Skeletal muscle cell (primary cell): ENCODE measurements around the gene ABT1.
A peak's percentile ranks its signal among the peaks of the same experiment; 100 is the strongest.

Experiments used
- DNase-seq: peaks from one replicate; pipeline ENCODE4 v3.0.0-alpha.2; 2010; ENCODE audit warnings: low read depth
- H3K4me3 ChIP-seq: 2 replicates; pipeline ENCODE4 v1.5.1; 2011; ENCODE audit warnings: low read depth, mild to moderate bottlenecking, control low read depth, low read length, moderate library complexity

The ABT1 gene

GRCh38 chr6:26570027-26570809, 26.5 kb upstream of the ABT1 start:
- DNase-seq = no peak
- no peak overlapping the region for H3K4me3 ChIP-seq

GRCh38 chr6:26571592-26572296, 25.0 kb upstream of the ABT1 start:
- peak overlapping the region; percentile 62 for H3K4me3 ChIP-seq
- DNase-seq = peak; percentile 71

GRCh38 chr6:26575494-26575939, 21.2 kb upstream of the ABT1 start:
- H3K4me3 ChIP-seq = no peak overlapping the region
- DNase-seq = no peak

- DNase-seq = no peak
- H3K4me3 ChIP-seq = peak overlapping the region; percentile 53
These were observed 20.3 kb upstream of the ABT1 start for GRCh38 chr6:26576407-26576843.

- H3K4me3 ChIP-seq = peak overlapping the region; percentile 53
- DNase-seq = no peak
These were observed 19.6 kb upstream of the ABT1 start for GRCh38 chr6:26576929-26577719.

- peak overlapping the region; percentile 53 for H3K4me3 ChIP-seq
- no peak for DNase-seq
These were observed 19.1 kb upstream of the ABT1 start for GRCh38 chr6:26577720-26578072.

GRCh38 chr6:26578279-26578678, 18.5 kb upstream of the ABT1 start:
- DNase-seq = no peak
- H3K4me3 ChIP-seq = no peak overlapping the region

- DNase-seq = no peak
- no peak overlapping the region for H3K4me3 ChIP-seq
These were observed 18.0 kb upstream of the ABT1 start for GRCh38 chr6:26578741-26579140.

GRCh38 chr6:26581164-26581915, 15.4 kb upstream of the ABT1 start:
- H3K4me3 ChIP-seq = no peak overlapping the region
- DNase-seq = no peak

- H3K4me3 ChIP-seq = no peak overlapping the region
- no peak for DNase-seq
These were observed 7.8 kb upstream of the ABT1 start for GRCh38 chr6:26588965-26589364.

GRCh38 chr6:26592649-26593048, 4.1 kb upstream of the ABT1 start:
- no peak for DNase-seq
- H3K4me3 ChIP-seq = no peak overlapping the region

GRCh38 chr6:26593278-26594130, 3.2 kb upstream of the ABT1 start:
- no peak for DNase-seq
- no peak overlapping the region for H3K4me3 ChIP-seq

- DNase-seq = no peak
- H3K4me3 ChIP-seq = peak overlapping the region; percentile 10
These were observed 2.6 kb upstream of the ABT1 start for GRCh38 chr6:26594131-26594498.

GRCh38 chr6:26594730-26595632, 1.8 kb upstream of the ABT1 start:
- H3K4me3 ChIP-seq = peak overlapping the region; percentile 99
- no peak for DNase-seq

GRCh38 chr6:26595669-26596269, 984 bp upstream of the ABT1 start:
- H3K4me3 ChIP-seq = peak overlapping the region; percentile 99
- no peak for DNase-seq

- peak overlapping the region; percentile 99 for H3K4me3 ChIP-seq
- DNase-seq = no peak
These were observed 625 bp downstream of the ABT1 start for GRCh38 chr6:26597389-26597766.

GRCh38 chr6:26597821-26598220, 1.1 kb downstream of the ABT1 start:
- DNase-seq = no peak
- H3K4me3 ChIP-seq = peak overlapping the region; percentile 99
